ENCODE data around the gene SYF2.

SYF2 gene

GRCh38 chr1:25184001-25184762 is 48.1 kb downstream of the SYF2 start:
- no peak for DNase-seq (ENCODE audit: low read depth, low spot score)

DNA sequence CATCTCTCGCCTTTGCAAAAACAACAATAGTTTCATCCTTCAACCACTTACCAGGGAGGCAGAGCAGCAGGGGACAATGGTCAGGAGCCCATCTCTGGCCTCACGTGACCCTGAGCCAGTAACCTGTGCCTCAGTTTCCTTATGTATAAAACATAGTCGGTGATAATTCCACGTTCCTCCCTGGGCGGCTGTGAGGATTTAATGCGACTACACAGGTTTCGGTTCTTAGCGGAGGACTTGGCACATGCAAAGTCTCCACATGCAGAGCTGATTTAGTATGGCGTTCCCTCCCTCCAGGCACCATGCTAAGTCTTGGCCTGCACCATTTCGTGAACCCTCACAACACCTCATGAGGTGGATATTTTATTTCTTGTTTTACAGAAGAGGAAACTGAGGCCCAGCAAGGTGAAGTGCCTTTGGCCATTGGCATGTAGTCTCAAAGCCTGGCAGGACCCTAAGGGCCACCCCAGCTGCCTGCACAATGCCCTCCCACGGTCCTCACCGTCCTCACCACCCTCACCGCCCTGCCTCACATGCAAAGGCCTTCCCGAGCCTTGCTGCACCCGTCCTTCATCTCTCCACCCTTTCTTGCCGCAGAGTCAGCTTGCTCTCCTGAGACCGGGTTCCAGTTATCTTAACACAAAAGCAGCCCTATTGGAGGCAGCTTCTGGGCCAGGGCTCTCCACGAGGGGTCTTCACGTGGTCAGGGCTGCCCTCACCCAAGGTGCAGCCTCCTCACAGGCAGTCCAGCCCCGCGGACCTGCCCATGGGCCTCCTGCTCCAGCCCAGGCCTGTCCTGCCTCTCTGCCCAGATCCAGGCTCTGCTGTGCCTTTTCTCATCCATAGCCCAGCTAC is 48.9 kb downstream of the SYF2 start:
- no peak for DNase-seq (ENCODE audit: low read depth, low spot score)

GRCh38 chr1:25182629-25183028 is 49.7 kb downstream of the SYF2 start:
- DNase-seq (ENCODE audit: low read depth, low spot score): no peak

GRCh38 chr1:25180996-25181395 is 51.3 kb downstream of the SYF2 start:
- no peak for DNase-seq (ENCODE audit: low read depth, low spot score)

DNA sequence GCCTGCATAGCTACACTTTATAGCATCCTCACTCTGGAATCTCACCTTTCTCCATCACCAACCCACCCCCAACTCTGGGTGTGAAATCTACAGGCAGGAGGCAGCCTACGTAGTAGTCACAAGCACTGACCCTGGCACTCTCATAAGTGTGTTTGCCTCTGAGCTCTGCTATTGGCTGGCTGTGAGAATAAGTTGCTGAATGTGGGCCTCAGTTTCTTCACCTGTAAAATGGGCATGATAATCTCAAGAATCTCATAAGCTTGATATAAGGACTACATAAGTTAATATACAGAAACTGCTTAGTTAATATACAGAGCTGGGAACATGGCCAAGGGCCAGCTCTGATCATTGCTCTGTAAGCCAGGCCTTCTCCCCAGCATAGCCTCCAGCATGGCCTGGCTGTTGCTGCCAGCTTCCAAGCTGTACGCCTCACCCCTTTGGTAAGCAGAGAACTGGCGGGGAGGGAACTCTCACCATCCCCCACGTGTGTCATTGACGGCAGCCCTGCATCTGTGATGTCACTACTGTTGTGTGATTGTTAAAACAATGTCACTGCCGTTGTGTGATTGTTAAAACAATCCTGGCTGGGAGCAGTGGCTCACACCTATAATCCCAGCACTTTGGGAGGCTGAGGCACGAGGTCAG is 53.3 kb downstream of the SYF2 start:
- no peak for DNase-seq (ENCODE audit: low read depth, low spot score)

DNA sequence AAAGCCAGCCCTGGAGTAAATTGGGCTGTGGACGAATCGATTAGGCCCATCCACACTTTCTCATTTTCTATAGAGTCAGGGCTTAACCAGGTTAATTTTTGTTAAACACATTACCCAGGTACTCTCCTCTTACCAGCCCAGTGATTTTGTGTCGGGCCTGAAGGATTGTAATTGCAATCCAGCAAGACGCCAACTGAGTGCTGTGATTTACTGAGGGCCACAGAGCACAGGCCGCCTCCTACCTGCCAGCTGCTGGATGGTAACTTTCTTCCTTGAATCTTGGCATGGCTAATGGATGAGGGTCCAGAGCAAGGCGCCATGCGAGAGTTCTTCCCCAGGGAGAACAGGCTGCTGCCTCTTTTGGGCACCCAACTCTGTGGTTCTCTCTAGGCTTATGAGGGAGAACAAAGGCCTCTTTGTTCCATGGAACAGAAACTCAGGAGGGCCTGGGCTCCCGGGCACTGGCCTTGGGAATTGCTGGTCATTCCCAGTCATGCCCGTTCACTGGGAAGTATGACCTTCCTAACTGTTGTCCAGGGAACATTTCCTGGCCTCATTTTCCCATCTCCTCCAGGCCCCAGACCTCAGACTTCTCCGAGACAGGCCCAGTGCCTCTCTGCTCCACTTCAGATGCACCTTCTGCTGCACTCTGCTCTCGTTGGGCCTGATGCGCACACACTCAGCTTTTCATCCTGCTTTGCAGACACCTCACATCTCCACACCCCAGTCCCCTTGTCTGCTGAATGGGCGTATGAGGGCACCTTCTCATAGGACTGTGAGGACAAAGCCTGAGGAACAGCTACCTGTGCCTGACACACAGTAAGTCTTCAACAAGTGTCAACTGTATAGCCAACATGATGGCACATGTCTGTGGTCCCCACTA is 57.3 kb downstream of the SYF2 start:
- DNase-seq (ENCODE audit: low read depth, low spot score): no peak

GRCh38 chr1:25174363-25174729 is 58.0 kb downstream of the SYF2 start:
- no peak for DNase-seq (ENCODE audit: low read depth, low spot score)

GRCh38 chr1:25173809-25174340 is 58.4 kb downstream of the SYF2 start:
- DNase-seq (ENCODE audit: low read depth, low spot score): no peak
